Stimulated activated CD8-positive, alpha-beta memory T cell treated with anti-CD3 and anti-CD28 coated beads, Interleukin-7, amount 100 ng/mL, for 4 hours (primary cell): Measurements from ENCODE around the gene DSG3.
"Not testable (repeated sequence)": the region's sequence is repeated elsewhere in the genome, so short reads cannot be mapped to it uniquely, and the experiment has no call there.

Source experiments
- DNase-seq, 2 donors: peaks; one replicate each; pipeline ENCODE4 v3.0.0-alpha.2; 2020; ENCODE audit warnings: low read depth in 2 of 2

Gene DSG3

DNA sequence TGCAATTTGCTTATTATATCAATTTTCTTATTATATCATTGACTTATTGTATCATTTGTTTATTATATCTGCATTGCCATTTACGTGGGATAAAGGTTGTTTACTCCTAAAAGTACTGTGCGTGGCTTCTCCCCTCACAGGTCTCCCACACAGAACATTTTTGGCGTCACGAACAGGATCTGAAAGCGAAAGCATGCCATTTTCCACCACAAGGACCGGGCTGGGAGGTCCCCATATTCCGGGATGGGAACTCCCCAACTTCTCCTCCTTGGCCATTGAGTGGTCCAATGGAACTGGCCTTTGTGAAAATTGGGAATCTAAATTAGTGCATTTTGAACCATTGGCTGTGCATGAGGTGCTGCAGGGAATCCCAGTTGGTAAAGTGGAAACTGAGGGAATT is 45.6 kb downstream of the DSG3 start:
- DNase-seq = no peak

DNA sequence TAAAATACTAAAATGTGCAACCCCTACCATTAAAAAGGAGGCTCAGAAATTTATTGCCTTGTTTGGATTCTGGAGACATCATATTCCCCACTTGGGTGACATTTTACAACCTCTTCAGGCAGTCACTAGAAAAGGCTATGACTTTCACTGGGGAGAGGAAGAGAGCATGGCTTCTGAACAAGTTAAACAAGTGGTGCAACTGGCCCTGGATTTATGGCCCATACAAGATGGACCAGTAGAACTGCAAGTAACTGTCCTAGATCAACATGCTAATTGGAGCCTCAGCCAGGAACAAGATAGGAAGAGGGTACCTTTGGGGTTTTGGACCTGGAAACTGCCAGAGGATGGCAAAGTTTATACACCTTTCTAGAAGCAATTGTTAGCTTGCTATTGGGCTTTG is 46.4 kb downstream of the DSG3 start:
- no peak for DNase-seq

DNA sequence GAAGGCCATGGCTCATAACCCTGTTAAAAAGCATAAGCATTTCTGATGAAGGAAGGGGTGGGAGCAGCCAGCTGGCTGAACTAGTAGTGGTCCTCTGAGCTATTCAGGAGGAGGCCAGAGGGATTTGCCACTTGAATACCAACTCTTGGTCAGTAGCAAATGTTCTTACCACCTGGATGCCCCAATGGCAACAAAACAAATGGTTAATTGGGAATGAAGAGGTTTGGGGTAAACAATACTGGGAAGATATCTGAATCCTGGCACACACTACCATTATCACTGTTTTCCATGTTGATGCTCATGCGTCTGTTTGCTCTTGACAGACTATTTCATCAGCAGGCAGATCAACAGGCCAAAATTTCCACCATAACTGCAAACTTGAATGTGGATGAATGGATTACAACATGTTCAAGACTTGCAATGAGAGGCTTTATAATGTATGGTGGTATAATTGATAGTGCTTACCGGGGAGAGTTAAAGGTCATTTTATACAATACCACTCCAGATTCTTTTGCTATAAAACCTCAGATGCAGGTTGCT is 47.2 kb downstream of the DSG3 start:
- DNase-seq = not testable (repeated sequence)

DNA sequence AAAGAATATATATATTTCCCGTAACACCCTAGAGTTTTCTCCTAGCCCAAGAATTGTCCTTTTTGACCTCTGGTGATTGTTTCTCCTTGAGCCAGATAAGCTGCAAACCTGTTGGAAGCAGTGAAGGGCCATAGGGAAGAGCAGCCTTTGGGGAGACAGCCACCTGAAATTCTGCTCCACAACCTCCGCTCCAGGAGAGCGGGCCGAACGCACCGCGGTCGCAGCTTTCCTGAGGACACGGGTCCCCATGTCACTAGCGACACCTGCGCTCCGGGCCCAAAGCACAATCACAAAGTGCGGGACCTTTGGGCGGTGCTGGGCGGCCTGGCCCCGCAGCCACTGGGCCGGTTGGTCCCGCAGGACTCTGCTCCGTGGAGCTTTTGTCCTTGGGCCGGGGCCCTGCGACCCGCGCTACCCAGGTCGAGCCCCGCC is 49.9 kb downstream of the DSG3 start:
- DNase-seq = no peak

DNA sequence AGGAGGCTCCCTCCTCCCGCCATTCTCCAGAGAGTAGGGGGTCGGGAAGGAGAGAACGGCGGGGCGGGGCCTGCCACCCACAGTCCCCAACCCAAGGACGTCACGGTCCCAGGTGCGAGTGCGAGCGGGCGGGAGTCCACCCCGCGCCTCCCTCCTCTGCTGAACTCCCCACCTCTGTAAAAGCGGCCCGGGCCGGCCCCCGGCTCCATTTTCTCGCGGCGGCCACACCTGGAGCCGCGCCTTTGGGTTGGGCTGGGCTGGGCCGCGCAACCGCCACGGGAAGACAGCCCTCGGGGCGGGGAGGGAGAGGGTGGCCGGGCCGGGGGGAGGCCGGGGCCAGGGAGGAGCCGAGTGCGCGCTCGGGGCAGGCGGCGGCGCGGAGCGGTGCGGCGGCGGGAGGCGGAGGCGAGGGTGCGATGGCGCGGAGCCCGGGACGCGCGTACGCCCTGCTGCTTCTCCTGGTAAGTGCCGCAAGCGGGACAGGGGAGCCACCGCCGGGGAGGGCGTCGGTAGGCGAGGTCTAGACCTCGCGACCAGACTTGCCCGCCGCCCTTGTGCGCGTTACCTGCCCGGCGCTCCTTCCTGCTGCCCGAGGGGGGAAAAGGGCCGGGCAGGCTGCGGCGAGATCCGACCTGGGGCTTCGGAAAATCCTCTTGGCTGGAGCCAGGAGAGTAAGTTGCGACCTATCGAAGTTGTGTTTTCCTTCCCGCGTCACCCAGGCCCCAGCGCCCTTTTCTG is 50.5 kb downstream of the DSG3 start, which contains the start of gene DSG2:
DSG2 (plus strand) TSS at position 342 of the 738 bp plus-strand sequence; CDS start at position 417, 75 bp downstream.
- no peak for DNase-seq

DNA sequence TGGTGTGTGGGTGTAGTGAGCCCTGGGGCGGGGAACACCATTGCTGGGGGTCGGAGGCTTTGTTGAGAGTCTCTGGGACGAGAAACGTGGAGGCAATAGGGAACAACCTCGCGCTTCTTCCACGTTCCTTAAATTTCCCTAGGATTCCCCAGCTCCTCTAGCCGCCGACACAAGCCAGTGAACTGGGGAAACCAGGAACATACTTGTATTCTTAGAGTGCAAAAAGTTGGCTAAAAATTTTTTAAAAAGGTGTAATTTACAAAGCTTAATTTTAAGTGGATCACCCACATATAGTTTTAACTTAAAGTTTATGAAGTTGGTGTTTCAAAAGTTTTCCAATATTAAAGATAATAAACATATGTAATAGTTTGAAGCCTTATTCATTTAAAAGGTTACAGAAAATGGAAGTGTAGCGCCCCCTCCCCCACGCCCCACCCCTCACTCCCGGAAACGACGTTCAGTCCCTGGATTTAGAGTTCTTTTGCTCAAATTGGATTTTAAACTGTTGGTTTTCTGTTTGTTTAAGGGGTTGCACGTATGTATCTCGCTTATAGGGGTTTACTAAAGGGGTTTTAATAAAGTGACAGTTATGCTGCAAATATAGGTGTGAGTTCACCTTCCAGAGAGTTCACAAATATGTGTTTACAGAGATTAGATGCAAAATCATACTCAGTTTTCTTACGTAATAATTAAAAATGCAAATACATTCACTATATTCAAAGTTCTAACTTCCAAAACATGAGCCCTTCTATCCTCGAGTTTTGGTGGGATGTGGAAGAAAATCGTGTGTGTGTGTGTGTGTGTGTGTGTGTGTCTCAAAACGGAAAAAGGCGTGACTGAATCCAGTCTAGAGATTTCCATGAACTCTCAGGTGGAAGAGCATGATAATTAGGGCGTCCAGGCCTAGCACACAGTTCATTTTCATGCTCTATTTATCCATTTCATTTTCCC is 51.3 kb downstream of the DSG3 start:
- no peak for DNase-seq

DNA sequence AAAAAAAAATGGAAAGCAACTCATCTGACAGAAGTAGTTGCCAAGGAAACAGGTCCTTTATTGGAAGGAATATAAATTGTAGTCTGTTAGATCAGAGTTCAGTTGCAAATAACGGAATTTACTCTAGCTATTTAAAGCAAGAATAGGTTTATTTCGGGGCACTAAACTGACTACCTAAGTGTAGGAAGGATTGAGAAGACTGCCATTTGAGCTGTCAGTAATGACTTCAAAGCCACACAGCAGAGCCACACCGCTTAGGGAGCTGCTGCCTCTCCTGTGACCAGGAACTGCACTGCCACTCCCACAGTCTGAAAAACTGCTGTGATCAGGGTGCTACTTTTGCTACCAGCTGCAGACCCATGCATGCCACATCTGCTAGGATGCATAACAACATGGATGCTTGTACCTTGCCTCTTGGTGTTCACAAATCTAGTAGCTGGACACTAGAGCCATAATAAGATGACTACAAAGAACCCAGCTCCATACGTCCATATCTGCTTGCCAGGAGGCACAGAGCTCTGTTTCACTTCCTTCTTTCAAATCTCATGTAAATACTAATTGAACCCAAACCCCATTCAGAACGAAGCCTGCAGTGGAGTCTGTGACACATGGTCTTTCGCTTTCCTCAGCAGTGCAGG is 52.6 kb downstream of the DSG3 start:
- DNase-seq = no peak

DNA sequence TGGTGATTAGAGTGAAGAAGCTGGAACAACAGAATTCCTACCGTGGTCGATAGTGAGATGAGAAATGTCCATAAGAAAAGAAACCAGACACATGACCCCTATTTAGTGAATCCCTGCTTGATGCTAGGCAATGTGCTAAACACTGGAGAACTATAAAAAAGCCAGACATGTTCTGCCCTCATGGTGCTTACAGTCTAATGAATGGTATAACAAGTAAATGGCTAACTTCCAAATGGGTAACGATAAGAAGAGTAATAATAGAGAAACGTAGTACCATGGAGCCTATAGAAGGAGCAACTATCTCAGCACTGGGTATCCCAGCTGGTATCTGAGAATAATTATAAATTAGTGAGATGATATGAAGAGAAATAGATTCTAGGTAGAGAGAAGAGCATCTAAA is 55.5 kb downstream of the DSG3 start:
- DNase-seq = no peak

DNA sequence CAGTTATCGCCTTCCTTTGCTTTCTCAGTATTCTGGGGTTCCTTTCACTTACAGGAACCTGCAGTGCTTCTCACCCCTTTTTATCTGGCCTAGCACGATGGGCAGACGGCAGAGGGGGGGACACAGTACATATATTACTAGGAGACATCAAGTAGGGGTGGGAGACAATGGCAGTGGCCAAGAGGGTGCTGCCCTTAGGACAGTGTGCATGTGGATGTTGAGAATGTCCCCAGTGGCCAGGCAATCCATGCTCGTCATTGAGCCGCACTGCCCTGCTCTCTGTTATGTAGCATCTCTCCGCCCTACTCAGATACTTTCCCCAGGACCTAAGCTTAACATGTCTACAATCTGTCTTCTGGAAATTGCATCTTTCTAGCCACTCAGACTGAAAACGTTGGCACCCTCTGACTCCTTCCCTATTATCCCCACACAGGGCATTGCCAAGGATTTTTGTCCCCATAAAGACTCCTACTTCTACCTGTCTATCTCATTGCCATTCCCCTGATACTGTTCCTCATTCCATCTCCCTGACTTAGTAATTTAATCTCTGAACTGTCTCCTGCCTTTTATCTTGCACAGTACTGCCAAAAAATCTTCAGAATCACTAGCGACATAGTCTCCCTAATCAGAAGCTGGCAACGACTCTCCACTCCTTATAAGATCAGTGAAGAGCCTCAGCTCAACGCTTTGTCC is 57.1 kb downstream of the DSG3 start:
- no peak for DNase-seq

DNA sequence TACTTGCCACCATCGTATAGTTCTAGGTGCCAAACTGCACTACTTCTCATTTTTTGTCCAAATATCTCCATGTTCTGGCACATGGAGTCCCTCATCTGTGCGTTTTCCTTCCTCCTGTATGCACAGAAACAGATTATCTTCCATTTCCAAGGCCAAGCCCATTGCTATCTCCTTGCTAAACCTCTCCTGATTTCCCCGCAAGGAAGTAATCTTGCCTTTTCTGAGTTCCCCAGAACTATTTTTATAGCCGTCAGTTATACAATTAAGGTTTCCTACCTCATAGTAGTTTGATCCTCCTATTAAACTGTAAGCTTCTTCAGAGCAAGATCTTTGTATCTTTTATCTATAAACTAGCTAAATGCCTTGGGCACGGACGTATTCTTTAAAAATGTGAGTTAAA is 57.6 kb downstream of the DSG3 start:
- no peak for DNase-seq

DNA sequence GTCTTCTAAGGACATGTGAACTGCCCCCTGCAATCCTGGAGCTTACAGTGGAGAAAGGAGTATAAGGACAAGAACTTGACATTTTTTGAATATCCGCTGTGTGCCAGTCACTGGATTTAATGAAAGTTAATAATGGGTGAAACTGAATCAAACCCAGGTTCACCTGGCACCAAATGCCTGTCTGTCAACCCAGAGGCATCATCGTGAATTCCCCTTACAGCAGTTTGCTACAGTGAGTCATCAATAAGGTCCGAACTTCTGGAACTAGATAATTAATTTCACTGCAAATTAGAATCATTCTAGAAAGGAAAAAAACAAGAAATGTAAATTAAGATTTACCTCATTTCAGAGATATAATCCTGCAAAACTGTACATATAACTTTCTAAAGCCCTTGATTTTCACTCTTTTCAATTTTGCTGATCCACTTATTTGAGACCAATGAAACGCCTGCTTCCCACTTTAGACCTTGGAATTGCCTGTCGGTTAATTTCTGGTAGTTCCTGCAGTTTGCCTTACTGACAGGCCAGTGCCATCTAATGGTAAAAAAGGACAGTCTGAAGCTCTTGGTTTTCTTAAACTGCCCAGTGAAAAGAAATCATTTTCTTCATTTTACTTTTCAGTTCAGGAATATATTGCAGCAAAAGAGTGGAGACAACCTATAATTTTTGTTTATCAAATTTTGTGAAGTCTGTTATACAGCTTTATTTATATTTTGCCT is 58.6 kb downstream of the DSG3 start:
- DNase-seq = no peak

DNA sequence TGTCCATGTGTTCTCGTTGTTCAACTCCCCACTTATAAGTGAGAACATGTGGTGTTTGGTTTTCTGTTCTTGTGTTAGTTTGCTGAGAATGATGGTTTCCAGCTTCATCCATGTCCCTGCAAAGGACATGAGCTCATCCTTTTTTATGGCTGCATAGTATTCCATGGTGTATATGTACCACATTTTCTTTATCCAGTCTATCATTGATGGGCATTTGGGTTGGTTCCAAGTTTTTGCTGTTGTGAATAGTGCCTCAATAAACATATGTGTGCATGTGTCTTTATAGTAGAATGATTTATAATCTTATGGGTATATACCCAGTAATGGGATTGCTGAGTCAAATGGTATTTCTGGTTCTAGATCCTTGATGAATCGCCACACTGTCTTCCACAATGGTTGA is 59.6 kb downstream of the DSG3 start:
- not testable (repeated sequence) for DNase-seq

DNA sequence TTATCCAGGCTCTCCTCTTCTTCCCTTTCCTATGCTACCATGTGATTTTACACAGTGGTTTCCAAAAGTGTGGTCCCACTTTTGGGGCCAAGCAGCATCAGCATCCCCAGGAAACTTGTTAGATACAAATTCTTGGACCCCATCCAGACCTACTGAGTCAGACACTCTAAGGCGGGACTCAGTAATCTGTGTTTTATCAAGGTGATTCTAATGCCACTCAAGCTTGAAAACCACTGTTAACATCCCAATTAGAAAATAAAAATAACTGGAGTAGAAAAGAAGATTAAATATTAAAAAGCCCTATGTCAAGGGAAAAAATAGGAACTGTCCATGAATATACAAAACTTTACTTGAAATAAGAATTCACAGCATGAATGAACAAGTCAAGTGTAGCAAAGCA is 61.2 kb downstream of the DSG3 start:
- no peak for DNase-seq

DNA sequence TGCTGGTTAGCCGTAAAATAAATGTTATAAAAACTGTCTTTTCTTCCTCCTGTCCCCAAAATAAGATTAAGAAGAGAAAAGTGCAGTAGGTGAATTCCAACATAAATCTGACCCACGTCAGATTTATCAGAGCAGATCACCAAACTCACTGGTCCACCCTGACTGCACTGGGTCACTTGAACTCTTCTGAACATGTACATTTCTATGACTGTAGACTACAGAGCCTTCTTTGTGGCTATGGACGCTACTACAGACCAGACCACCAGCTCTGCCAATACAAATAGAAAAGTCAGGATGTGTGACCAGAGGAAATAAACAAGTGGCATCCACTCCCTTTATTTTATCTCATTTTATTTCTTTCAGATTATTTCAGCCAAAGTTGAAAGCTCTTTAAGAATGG is 62.0 kb downstream of the DSG3 start:
- DNase-seq = no peak

DNA sequence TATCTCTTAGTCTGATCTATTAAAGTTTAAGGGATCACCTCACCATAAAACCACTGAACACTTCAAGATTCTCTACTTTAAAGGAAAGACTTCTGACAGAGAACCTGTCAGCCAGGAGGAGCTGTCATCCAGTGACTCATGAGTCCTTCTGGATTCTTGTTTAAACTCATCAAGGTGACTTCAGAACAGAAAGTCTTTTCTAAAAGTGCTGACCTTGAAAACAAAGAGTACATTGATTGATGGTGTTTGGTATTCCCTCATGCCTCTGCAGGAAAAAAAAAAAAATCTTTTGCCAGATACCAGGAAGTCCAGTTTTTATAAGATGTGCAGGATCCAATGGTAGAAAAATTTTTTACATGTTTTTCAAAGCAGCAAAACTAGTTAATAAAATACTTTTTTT is 62.8 kb downstream of the DSG3 start:
- no peak for DNase-seq

DNA sequence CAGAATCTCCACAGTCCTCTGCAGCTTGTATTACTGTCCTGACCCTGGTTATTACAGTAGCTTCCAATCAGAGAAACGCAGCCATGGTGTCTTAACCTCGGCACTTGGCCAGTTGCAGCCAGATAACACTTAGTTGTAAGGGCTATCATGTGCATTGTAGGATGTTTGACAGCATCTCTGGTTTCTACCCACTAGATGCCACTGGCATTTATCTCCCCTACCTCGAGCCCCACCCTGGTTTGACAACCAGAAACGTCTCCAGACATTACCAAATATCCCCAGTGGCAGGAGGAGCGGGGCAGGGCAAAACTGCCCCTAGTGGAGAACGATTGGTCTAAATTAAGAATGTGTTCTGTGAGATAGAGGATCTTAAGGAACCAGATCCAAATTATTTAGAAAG is 63.6 kb downstream of the DSG3 start:
- no peak for DNase-seq

DNA sequence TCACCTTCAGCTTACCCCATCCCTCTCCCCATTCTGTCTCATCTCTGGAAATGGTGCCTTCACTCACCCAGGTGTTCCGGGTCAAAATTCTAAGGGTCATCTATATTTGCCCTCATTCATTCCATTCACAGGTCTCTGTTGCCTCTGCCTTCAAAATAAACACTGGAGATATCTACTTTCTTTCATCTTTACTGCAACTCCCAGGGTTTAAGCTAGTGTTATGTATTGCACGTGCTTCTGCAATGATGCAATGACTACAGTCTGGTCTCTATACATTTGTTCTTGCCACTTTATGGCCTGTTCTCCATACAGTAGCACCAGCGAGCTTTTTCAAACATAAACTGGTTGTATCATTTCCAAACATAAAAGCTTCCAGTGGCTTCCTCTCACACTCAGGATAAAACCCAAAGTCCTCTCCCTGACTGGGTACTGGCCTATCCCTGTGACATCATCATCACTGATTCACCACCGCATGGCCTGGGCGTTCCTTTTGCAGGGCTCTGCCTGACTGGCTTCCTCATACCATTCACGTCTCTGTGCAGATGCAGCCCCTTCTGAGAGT is 64.7 kb downstream of the DSG3 start:
- no peak for DNase-seq

DNA sequence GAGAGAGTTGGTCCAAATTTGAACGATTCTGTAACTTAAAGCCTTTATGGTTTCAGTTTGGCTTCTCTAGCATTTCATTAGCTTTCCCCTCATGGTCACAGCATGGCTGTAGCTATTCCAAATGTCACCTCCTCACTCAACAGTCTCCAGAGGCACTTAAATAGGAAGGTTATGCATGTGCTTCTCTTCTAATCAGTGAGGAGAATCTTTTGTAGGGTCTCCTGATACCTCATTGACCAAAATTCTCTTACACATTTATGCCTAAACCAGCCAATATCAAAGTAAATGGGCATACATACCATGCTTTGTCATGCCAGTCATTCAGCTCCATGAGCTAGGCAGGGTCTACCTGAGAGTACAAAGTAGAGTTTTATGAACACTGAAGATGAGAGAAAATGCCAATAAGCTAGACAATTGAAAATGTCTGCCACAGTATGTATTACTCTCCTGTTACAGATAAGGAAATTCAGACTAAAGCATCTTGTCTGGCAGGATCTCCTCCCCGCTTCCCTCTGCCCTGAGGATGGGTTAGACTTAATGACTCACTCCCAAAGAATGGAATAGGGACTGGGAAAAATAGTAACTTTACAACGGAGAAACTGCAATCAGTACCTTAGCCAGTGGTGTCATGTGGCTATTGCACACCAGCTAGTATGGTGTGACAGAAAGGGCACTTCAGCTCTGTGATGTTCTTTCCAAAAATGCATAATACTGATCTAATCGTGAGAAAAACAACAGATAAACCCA is 65.8 kb downstream of the DSG3 start:
- no peak for DNase-seq

DNA sequence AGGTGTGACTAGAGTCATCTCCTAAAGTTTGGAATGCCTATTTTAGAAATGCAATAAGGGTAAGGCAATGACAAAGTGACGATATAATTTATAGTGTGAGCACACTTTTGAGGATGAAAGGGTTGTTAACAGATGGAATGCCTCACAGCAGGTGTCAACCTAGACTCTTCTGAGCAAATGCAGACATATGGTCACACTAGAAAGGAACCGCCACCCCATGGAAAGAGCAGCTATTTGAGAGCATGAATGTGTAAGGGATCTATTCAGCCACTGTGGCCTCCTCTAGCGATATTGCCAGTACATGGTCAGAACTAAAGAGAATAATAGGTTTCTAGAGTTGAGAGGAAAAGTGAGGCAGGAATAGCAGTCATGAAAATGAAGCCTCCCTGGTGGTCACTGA is 68.9 kb downstream of the DSG3 start:
- DNase-seq = no peak

DNA sequence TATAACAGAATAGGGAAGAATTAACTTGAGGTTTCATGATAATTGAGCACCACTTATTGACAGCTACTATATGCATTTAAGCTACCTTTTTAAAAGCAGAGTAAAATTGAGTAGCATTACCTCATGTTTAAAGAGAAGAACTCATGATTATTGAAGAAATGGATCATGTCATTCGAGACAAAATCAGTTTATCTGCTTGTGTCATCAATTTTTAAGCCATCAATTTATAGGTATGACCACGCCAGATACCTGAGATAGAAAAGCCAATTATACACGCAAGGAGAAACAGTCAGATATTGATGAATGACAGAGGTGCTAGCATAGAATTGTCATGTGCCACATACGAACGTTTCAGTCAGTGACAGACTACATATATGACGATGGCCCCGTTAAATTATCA is 78.8 kb downstream of the DSG3 start:
- DNase-seq = no peak
